GM12873 (cell line): ENCODE measurements around the gene DUSP10.

Experiments used
- TF ChIP-seq, protein P1 (sequence below): IDR thresholded peaks from 2 replicates; pipeline ENCODE4 v1.5.1; 2012; ENCODE audit warnings: low read depth, mild to moderate bottlenecking, moderate library complexity, low read length, control low read depth; ENCODE audit not compliant: insufficient read depth; ENCODE audit errors: missing control alignments

Gene DUSP10

DNA sequence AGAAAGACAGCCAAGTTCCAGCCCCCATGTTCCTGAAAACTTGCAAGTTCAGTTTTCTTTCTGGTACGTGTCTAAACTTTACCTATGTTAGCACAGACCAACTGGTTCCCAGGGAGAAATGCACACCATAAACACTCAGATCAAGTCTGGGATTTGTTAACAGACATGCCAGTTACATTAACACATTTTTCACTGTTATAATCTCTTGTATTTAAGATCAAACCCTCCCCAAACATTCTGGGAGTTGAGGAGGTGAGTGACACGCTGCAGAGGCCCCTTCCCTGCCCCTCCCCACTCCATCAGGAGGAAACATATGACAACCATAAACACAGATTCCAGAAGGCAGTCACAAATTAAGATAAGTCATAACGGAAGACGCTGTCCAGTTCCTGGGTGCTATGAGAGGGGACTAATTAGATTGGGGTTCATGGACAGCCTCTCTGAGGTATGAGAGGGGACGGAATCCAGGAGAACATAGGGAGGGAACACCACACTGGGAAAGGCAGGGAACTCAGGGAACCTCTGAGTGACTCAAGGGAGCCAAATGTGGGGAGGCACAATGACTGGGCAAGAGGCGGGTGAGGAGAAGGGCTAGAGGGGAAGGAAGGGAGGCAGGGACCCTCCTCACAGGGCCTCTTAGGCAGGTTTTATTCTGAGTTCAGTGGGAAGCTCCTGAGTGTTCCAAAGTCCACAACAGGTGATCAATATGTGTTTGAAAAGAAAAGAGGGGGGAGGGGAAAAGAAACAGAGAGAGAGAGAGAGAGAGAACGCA lies 25.0 kb downstream of the DUSP10 start:
- TF ChIP-seq, protein P1, sequence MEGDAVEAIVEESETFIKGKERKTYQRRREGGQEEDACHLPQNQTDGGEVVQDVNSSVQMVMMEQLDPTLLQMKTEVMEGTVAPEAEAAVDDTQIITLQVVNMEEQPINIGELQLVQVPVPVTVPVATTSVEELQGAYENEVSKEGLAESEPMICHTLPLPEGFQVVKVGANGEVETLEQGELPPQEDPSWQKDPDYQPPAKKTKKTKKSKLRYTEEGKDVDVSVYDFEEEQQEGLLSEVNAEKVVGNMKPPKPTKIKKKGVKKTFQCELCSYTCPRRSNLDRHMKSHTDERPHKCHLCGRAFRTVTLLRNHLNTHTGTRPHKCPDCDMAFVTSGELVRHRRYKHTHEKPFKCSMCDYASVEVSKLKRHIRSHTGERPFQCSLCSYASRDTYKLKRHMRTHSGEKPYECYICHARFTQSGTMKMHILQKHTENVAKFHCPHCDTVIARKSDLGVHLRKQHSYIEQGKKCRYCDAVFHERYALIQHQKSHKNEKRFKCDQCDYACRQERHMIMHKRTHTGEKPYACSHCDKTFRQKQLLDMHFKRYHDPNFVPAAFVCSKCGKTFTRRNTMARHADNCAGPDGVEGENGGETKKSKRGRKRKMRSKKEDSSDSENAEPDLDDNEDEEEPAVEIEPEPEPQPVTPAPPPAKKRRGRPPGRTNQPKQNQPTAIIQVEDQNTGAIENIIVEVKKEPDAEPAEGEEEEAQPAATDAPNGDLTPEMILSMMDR, result no peak

- TF ChIP-seq, protein P1, result no peak
Measured at GRCh38 chr1:221715321-221716169, 26.3 kb downstream of the DUSP10 start.

GRCh38 chr1:221714227-221715152 lies 27.4 kb downstream of the DUSP10 start:
- TF ChIP-seq, protein P1, result no peak

DNA sequence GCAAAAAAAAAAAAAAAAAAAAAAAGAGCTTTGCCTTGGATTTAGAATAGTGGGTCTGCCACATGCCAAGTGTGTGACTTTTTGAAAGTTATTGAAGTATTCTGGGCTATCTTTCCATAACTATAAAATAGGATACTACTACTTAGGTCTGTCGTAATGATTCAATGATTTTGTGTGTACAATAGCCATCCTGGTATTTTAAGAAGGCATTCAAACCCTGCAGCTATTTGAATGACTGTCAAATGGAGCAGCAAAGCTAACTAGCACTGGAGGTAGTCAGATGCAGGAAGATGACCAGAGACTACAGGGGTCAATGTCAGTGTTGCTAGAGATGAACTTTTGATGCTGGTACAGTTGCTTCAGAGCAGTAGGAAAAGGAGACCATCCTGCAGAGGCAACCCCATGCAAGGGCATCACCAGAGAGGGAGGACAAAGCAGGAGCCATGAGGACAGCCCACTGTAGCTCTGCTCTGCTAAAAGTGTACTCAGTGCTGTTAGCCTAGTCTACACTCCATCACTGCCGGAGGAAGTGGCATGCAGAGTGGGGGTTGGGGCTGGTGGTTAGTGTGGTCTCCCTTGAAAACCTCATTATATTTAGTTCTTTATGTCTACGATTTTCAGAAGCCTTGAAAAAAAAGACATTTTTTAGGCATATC lies 29.0 kb downstream of the DUSP10 start:
- TF ChIP-seq, protein P1, result no peak

- TF ChIP-seq, protein P1, result no peak
Measured at GRCh38 chr1:221712198-221712684, 29.6 kb downstream of the DUSP10 start.

DNA sequence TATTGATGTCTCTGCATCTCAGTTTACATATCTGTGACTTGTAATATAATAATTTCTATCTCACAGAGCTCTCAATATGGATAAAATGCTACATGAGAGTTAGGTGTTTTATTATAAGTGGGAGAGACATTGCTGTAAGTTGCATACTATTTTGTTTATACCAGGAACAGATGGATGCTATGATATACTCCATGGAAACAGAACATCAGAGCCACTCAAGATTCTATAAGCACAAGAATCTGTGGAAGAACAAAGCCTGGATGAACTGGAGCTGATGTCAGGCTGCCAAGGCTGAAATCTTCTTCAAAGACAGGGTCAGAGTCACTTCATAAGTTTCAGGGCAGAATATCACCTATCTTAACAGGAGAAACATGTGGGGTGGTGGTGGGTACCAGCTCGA lies 30.2 kb downstream of the DUSP10 start:
- TF ChIP-seq, protein P1, result no peak
